Gastroesophageal sphincter (tissue), 3 donors: ENCODE data around the gene TEAD2.

Source experiments
- EP300 ChIP-seq: sonication (generic); formaldehyde crosslinking; IDR thresholded peaks from one replicate; pipeline ENCODE4 v1.6.1; 2017; ENCODE audit warnings: antibody characterized with exemption, mild to moderate bottlenecking
- POLR2A ChIP-seq, 2 donors: fragments of 450-650 bp; IDR thresholded peaks; one replicate each; pipeline ENCODE4 v1.6.1; 2017; ENCODE audit warnings: antibody characterized with exemption in 2 of 2, mild to moderate bottlenecking in 2 of 2, moderate library complexity in 1 of 2
- POLR2AphosphoS5 ChIP-seq: sonication (generic); formaldehyde crosslinking; IDR thresholded peaks from one replicate; pipeline ENCODE4 v1.6.1; 2017; ENCODE audit warnings: antibody characterized with exemption
- TF ChIP-seq, protein P1 (sequence below), 4 experiments: fragments of 200-600 bp in 2 of 4; fragments of 450-650 bp in 2 of 4; sonication (generic) in 1 of 4; IDR thresholded peaks; one replicate each; pipeline ENCODE4 v1.5.1; 2017 to 2019; ENCODE audit warnings: antibody characterized with exemption in 4 of 4, mild to moderate bottlenecking in 2 of 4, moderate library complexity in 2 of 4

DNA sequence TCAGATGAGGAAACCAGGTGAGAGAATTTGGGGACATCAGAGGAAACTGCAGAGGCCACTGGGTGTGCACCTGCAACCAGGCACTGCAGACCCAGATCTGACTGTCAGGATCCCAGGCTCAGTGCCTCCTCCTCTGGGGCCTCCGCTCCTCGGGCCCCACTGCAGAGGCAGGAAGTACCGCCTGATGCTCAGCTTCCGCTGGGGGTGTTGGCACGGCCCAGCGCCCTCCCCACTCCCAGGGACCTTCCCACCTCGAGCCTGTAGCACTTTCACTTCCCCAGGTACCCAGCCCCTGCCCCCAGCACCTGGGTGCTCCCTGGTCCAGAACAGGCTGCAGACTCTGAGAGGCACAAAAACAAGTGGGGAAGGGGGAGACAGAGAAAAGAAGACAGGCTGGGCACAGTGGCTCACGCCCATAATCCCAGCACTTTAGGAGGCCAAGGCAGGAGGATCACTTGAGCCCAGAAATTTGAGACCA lies 28.4 kb downstream of the TEAD2 start:
- TF ChIP-seq EP300 (no peak), POLR2AphosphoS5 (no peak), POLR2A (IDR thresholded peaks at IDR 0.05) (no peak)
- TF ChIP-seq, protein P1, sequence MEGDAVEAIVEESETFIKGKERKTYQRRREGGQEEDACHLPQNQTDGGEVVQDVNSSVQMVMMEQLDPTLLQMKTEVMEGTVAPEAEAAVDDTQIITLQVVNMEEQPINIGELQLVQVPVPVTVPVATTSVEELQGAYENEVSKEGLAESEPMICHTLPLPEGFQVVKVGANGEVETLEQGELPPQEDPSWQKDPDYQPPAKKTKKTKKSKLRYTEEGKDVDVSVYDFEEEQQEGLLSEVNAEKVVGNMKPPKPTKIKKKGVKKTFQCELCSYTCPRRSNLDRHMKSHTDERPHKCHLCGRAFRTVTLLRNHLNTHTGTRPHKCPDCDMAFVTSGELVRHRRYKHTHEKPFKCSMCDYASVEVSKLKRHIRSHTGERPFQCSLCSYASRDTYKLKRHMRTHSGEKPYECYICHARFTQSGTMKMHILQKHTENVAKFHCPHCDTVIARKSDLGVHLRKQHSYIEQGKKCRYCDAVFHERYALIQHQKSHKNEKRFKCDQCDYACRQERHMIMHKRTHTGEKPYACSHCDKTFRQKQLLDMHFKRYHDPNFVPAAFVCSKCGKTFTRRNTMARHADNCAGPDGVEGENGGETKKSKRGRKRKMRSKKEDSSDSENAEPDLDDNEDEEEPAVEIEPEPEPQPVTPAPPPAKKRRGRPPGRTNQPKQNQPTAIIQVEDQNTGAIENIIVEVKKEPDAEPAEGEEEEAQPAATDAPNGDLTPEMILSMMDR (IDR thresholded peaks at IDR 0.05) = no peak
